Activated CD4-positive, alpha-beta T cell treated with anti-CD3 and anti-CD28 coated beads for 4 hours (primary cell): ENCODE results near the gene KIAA2012.

Experiments used
- DNase-seq, 2 donors: peaks; one replicate each; pipeline ENCODE4 v3.0.0-alpha.2; 2020

The KIAA2012 gene

GRCh38 chr2:202044777-202045176, 28.3 kb upstream of the KIAA2012 start:
- no peak for DNase-seq

- DNase-seq, result no peak
Measured at GRCh38 chr2:202046572-202046971, 26.5 kb upstream of the KIAA2012 start.

- DNase-seq, result no peak
Measured at GRCh38 chr2:202049092-202049728, 23.8 kb upstream of the KIAA2012 start.

GRCh38 chr2:202049840-202050239, 23.2 kb upstream of the KIAA2012 start:
- no peak for DNase-seq

GRCh38 chr2:202050652-202051051, 22.4 kb upstream of the KIAA2012 start:
- no peak for DNase-seq

- no peak for DNase-seq
Measured at GRCh38 chr2:202051499-202052161, 21.4 kb upstream of the KIAA2012 start.

- no peak for DNase-seq
Measured at GRCh38 chr2:202052235-202052634, 20.8 kb upstream of the KIAA2012 start.

GRCh38 chr2:202054679-202055078, 18.4 kb upstream of the KIAA2012 start:
- no peak for DNase-seq

- no peak for DNase-seq
Measured at GRCh38 chr2:202056611-202057010, 16.4 kb upstream of the KIAA2012 start.

- DNase-seq, result no peak
Measured at GRCh38 chr2:202060218-202060617, 12.8 kb upstream of the KIAA2012 start.

- no peak for DNase-seq
Measured at GRCh38 chr2:202061695-202062094, 11.4 kb upstream of the KIAA2012 start.

GRCh38 chr2:202064171-202064880, 8.7 kb upstream of the KIAA2012 start:
- DNase-seq, result no peak

- DNase-seq, result no peak
Measured at GRCh38 chr2:202064881-202065230, 8.2 kb upstream of the KIAA2012 start.

- DNase-seq, result no peak
Measured at GRCh38 chr2:202065876-202066275, 7.2 kb upstream of the KIAA2012 start.

GRCh38 chr2:202066875-202067274, 6.2 kb upstream of the KIAA2012 start:
- DNase-seq, result no peak

GRCh38 chr2:202067589-202067988, 5.5 kb upstream of the KIAA2012 start:
- DNase-seq, result no peak

GRCh38 chr2:202069170-202070067, 3.6 kb upstream of the KIAA2012 start:
- DNase-seq, result no peak

- DNase-seq, result no peak
Measured at GRCh38 chr2:202071107-202071506, 1.9 kb upstream of the KIAA2012 start.

- no peak for DNase-seq
Measured at GRCh38 chr2:202072226-202072625, 829 bp upstream of the KIAA2012 start.

- DNase-seq, result no peak
Measured at GRCh38 chr2:202074324-202074723, 1.3 kb downstream of the KIAA2012 start.

- DNase-seq, result no peak
Measured at GRCh38 chr2:202079310-202079709, 6.3 kb downstream of the KIAA2012 start.

- no peak for DNase-seq
Measured at GRCh38 chr2:202084265-202084664, 11.2 kb downstream of the KIAA2012 start.

GRCh38 chr2:202088777-202089176, 15.7 kb downstream of the KIAA2012 start:
- DNase-seq, result no peak
